ENCODE measurements around the gene NAPA. TPM values are rescaled to one million over a fixed set of nuclear protein-coding genes. Genes with fewer than 3 reads are reported as not detected.

Gene NAPA
- polyA plus RNA-seq, 1 experiment: 84.1 TPM

DNA sequence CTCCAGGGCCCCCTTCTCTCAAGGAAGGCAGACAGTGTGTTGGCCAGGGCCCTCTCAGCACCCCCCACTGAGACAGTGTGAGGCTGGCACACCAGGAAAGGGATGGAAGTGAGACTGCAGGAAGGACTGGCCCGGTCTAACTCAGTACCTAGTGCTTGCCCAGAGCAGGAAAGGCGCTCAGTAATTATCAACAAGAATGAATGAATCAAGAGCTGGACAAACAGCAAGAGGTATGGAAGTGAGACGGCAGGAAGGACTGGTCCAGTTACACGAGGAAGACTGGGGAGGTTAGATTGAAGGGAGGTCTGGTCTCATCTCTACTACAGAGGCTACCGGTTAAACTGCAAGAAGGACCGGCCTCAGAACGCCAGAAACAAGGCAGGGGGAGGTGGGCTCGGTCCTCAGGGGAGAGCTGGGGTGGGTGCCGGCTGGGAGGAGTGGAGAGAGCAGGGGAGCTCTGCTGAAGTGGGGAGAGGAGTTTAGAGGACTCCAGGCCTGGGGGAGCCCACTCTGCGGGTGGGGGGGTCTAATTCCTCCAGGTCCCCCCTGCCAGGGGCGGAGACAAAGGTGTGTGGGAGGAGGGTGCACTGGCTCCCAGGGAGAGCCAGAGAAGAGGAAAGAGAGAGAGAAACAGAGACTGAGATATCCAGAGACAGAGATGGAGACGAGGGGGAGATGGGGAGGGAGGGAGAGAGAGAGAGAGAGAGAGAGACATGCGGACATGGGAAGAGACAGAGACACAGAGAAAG, 44.2 kb downstream of the NAPA start:
- ChIA-PET POLR2A (interaction anchor here (2.5 kb wide), 1 partner anchor 13 kb away, joined by 7 read pairs; the partner anchor contains the start of gene KPTN), CTCF (no interaction called here)
- DNase-seq (ENCODE audit: low read depth, low spot score): no peak
- H3K27ac ChIP-seq (ENCODE audit: low read depth, low read length): no peak overlapping the region
- peaks cover 42% of the 10 kb centered on the region for H3K27me3 ChIP-seq (ENCODE audit: control insufficient read depth, insufficient read depth, low read length)
- H3K9me3 ChIP-seq (ENCODE audit: control insufficient read depth, insufficient read depth, low read length): no peaks in the 10 kb centered on the region; the same call in 1 of the 2 replicates
- TF ChIP-seq CTCF (IDR thresholded peaks at IDR 0.05; ENCODE audit: low read depth, low read length): no peak
- H3K4me3 ChIP-seq (ENCODE audit: low read depth, low read length): no peak overlapping the region

- POLR2A ChIA-PET: no interaction called here
- CTCF ChIA-PET: no interaction called here
- Histone ChIP-seq H3K27me3 (ENCODE audit: control insufficient read depth, insufficient read depth, low read length) (peaks cover 47% of the 10 kb centered on the region), H3K4me3 (ENCODE audit: low read depth, low read length) (no peak overlapping the region), H3K27ac (ENCODE audit: low read depth, low read length) (no peak overlapping the region), H3K9me3 (ENCODE audit: control insufficient read depth, insufficient read depth, low read length) (no peaks in the 10 kb centered on the region; the same call in 1 of the 2 replicates)
- no peak for DNase-seq (ENCODE audit: low read depth, low spot score)
- no peak for TF ChIP-seq CTCF (IDR thresholded peaks at IDR 0.05; ENCODE audit: low read depth, low read length)
Observed at GRCh38 chr19:47469719-47470118, 45.1 kb downstream of the NAPA start.

- H3K27ac ChIP-seq (ENCODE audit: low read depth, low read length): no peak overlapping the region
- H3K27me3 ChIP-seq (ENCODE audit: control insufficient read depth, insufficient read depth, low read length): peaks cover 47% of the 10 kb centered on the region
- ChIA-PET CTCF (no interaction called here), POLR2A (no interaction called here)
- no peak for TF ChIP-seq CTCF (IDR thresholded peaks at IDR 0.05; ENCODE audit: low read depth, low read length)
- no peak overlapping the region for H3K4me3 ChIP-seq (ENCODE audit: low read depth, low read length)
- H3K9me3 ChIP-seq (ENCODE audit: control insufficient read depth, insufficient read depth, low read length): no peaks in the 10 kb centered on the region; the same call in 1 of the 2 replicates
- no peak for DNase-seq (ENCODE audit: low read depth, low spot score)
Observed at GRCh38 chr19:47469363-47469700, 45.5 kb downstream of the NAPA start.

DNA sequence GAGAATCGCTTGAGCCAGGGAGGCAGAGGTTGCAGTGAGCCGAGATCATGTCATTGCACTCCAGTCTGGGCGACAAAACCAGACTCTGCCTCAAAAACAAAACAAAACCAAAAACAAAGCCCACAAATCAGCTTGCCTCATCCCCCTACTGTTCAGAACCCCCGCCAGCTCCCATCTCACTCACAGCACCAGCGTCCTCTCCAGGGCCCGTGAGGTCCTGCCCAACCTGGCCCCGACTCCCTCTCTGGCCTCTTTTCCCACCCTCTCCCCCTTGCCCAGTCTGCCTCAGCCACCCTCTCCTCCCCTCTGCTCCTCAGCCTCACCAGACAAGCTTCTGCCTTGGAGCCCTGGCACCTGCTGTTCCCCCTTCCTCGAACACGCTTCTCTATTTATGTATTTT, 46.9 kb downstream of the NAPA start:
- POLR2A ChIA-PET: interaction anchor here (0.5 kb wide), 1 partner anchor 119 kb away, joined by 3 read pairs; the partner anchor contains the start of gene DHX34

More for the DNA sequence above, 46.9 kb downstream of the NAPA start:
- no peak for TF ChIP-seq CTCF (IDR thresholded peaks at IDR 0.05; ENCODE audit: low read depth, low read length)
- Histone ChIP-seq H3K9me3 (ENCODE audit: control insufficient read depth, insufficient read depth, low read length) (no peaks in the 10 kb centered on the region; the same call in 1 of the 2 replicates), H3K27me3 (ENCODE audit: control insufficient read depth, insufficient read depth, low read length) (peaks cover 51% of the 10 kb centered on the region), H3K27ac (ENCODE audit: low read depth, low read length) (no peak overlapping the region), H3K4me3 (ENCODE audit: low read depth, low read length) (no peak overlapping the region)
- CTCF ChIA-PET: interaction anchor here (0.5 kb wide), 1 partner anchor 176 kb away, joined by 3 read pairs; no protein-coding TSS in a partner anchor
- DNase-seq (ENCODE audit: low read depth, low spot score): no peak
